Progenitor cell of endocrine pancreas (in vitro differentiated cells): ENCODE measurements around the gene WBP2NL. TPM values are rescaled to one million over a fixed set of nuclear protein-coding genes. Genes with fewer than 3 reads are reported as not detected.

Source experiments
- DNase-seq: peaks from one replicate; pipeline ENCODE4 v3.0.0; 2021; ENCODE audit warnings: low spot score; ENCODE audit not compliant: unreplicated experiment
- H3K27ac Mint-ChIP-seq: 2 replicates; pipeline ENCODE4 v1.8.0; 2021; ENCODE audit warnings: mild to moderate bottlenecking, moderate library complexity, mixed read lengths
- H3K27me3 Mint-ChIP-seq: 2 replicates; pipeline ENCODE4 v1.8.0; 2021; ENCODE audit warnings: mixed read lengths
- H3K36me3 Mint-ChIP-seq: 2 replicates; pipeline ENCODE4 v1.8.0; 2022; ENCODE audit warnings: mixed read lengths; ENCODE audit not compliant: insufficient read depth
- H3K4me1 Mint-ChIP-seq: 2 replicates; pipeline ENCODE4 v1.8.0; 2021; ENCODE audit warnings: low read depth, mixed read lengths
- H3K4me3 Mint-ChIP-seq: 2 replicates; pipeline ENCODE4 v1.8.0; 2021; ENCODE audit warnings: low read depth, mild to moderate bottlenecking, moderate library complexity, mixed read lengths
- H3K9me3 Mint-ChIP-seq: 2 replicates; pipeline ENCODE4 v1.8.0; 2021; ENCODE audit warnings: low read depth, mixed read lengths
- CTCF ChIP-seq: fragments of 200-600 bp; sonication (generic); IDR thresholded peaks from one replicate; pipeline ENCODE4 v1.5.0; 2021; ENCODE audit warnings: antibody characterized with exemption, mild to moderate bottlenecking; ENCODE audit not compliant: unreplicated experiment
- total RNA-seq: library from RNA; stranded (reverse); gene quantifications from 2 replicates; pipeline ENCODE4 v1.2.1, GENCODE V29; 2021

WBP2NL gene
- total RNA-seq, 1 donor from 2014 or later, result not detected

GRCh38 chr22:42033263-42034181, 34.9 kb downstream of the WBP2NL start:
- Mint-ChIP-seq H3K4me3 (no peak overlapping the region), H3K27me3 (peaks cover 23% of the 10 kb centered on the region), H3K36me3 (no peaks in the 10 kb centered on the region), H3K27ac (no peak overlapping the region), H3K9me3 (peaks cover 7% of the 10 kb centered on the region), H3K4me1 (no peaks in the 10 kb centered on the region)
- no peak for DNase-seq
- TF ChIP-seq CTCF, result no peak

GRCh38 chr22:42035256-42035655, 36.7 kb downstream of the WBP2NL start:
- H3K4me3 Mint-ChIP-seq, result no peak overlapping the region
- H3K27ac Mint-ChIP-seq, result no peak overlapping the region
- H3K36me3 Mint-ChIP-seq, result no peaks in the 10 kb centered on the region
- H3K9me3 Mint-ChIP-seq, result peaks cover 7% of the 10 kb centered on the region
- no peaks in the 10 kb centered on the region for H3K4me1 Mint-ChIP-seq
- DNase-seq, result no peak
- no peak for TF ChIP-seq CTCF
- peaks cover 27% of the 10 kb centered on the region for H3K27me3 Mint-ChIP-seq

- Mint-ChIP-seq H3K4me1 (no peaks in the 10 kb centered on the region), H3K27ac (no peak overlapping the region), H3K36me3 (peaks cover 1% of the 10 kb centered on the region), H3K4me3 (no peak overlapping the region), H3K9me3 (peaks cover 21% of the 10 kb centered on the region), H3K27me3 (peaks cover 17% of the 10 kb centered on the region)
- no peak for TF ChIP-seq CTCF
- no peak for DNase-seq
Observed at GRCh38 chr22:42039271-42039670, 40.7 kb downstream of the WBP2NL start.

GRCh38 chr22:42041784-42042183, 43.2 kb downstream of the WBP2NL start:
- no peak for TF ChIP-seq CTCF
- no peaks in the 10 kb centered on the region for H3K4me1 Mint-ChIP-seq

GRCh38 chr22:42050641-42051180, 52.1 kb downstream of the WBP2NL start:
- Mint-ChIP-seq H3K9me3 (peaks cover 1% of the 10 kb centered on the region), H3K27ac (peak overlapping the region; percentile 47), H3K4me1 (no peaks in the 10 kb centered on the region), H3K4me3 (no peak overlapping the region), H3K27me3 (no peaks in the 10 kb centered on the region), H3K36me3 (no peaks in the 10 kb centered on the region)
- no peak for DNase-seq
- no peak for TF ChIP-seq CTCF

More at GRCh38 chr22:42041784-42042183, 43.2 kb downstream of the WBP2NL start:
- no peak for DNase-seq
- H3K27me3 Mint-ChIP-seq, result peaks cover 13% of the 10 kb centered on the region
- peaks cover 17% of the 10 kb centered on the region for H3K9me3 Mint-ChIP-seq
- no peak overlapping the region for H3K4me3 Mint-ChIP-seq
- H3K27ac Mint-ChIP-seq, result no peak overlapping the region
- H3K36me3 Mint-ChIP-seq, result peaks cover 1% of the 10 kb centered on the region
